HG03354 (cell line): ENCODE measurements around the gene OMA1.
"Not testable (repeated sequence)": the region's sequence is repeated elsewhere in the genome, so short reads cannot be mapped to it uniquely, and the experiment has no call there.

Experiments
- ATAC-seq: cut with Tn5 transposase; IDR thresholded peaks from one replicate; pipeline ENCODE4 v1.9.1; 2021; ENCODE audit warnings: mild to moderate bottlenecking; ENCODE audit not compliant: unreplicated experiment, poor library complexity, severe bottlenecking

OMA1 gene

DNA sequence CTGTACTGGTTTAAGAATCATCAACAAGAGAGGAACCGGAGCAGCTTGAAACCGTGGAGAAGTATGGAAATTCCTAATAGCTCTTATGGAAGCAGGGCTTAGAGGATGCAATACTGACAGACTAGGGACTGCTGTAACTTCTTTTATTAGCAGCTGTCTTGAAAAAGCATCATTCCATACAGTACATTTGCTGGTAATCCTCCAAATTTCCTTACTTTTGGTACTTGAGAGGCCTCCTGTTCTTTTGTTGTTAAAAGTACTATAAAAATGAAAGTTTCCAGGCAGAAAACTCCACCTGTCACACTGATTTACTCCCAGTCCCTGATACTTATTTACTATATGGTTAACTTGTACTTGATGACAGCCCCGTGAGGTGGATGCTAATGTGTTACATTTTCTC is 7.7 kb downstream of the OMA1 start:
- no peak for ATAC-seq

GRCh38 chr1:58531842-58532241 is 14.7 kb downstream of the OMA1 start:
- not testable (repeated sequence) for ATAC-seq

- ATAC-seq: no peak
These were observed 17.2 kb downstream of the OMA1 start for GRCh38 chr1:58529284-58529683.

- no peak for ATAC-seq
These were observed 18.0 kb downstream of the OMA1 start for GRCh38 chr1:58528518-58528917.

- ATAC-seq: no peak
These were observed 22.1 kb downstream of the OMA1 start for GRCh38 chr1:58524353-58524945.

DNA sequence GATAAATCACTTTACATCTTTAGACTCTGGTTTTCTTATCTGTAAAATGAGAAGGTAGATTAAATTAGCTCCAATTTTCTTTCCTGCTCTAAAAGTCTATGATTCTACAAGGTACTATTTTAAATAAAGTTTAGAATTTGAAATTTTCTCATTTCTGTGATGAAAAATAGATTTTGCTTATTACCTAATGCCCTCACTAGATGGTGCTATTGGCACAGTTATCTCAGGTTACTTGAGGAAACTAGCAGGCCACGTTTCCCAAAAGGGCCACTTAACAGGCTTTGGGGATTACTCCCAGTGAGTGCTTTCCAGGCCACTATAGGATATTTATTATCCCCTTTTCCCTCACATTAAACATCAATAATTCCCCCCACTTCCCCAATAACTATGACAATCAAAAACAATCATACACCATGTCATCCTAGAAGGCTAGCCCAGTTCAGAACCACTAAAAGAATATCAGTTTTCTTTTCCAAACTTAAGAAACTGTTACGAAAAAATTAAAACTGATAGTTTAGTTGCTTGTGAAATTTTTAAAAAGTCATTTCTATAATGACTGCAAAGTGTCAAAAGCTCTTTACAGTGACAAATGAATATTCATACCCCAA is 30.6 kb downstream of the OMA1 start:
- no peak for ATAC-seq

- ATAC-seq: no peak
These were observed 32.6 kb downstream of the OMA1 start for GRCh38 chr1:58513956-58514355.

GRCh38 chr1:58508629-58509028 is 37.9 kb downstream of the OMA1 start:
- no peak for ATAC-seq

GRCh38 chr1:58505286-58505685 is 41.2 kb downstream of the OMA1 start:
- ATAC-seq: no peak

GRCh38 chr1:58502519-58502918 is 44.0 kb downstream of the OMA1 start:
- no peak for ATAC-seq

GRCh38 chr1:58500043-58500442 is 46.5 kb downstream of the OMA1 start:
- no peak for ATAC-seq

DNA sequence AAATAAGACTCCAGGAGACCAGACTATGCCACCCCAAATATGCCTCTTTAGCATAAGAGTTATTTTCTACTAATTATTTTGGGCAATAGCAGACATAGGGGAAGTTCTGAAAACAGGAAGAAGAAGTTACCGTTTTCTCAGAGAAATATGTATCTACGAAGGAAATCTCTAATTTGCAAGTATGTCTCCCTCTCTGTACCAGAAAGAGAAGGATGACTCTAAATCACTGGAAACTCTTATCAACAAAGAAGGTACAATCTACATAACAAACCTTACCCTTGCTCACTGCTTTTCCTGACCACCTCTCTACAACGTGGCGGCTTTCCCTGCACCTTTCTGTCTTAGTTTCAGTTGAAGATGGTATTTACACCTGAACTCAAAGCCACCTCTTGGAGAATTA is 49.0 kb downstream of the OMA1 start:
- ATAC-seq: no peak

DNA sequence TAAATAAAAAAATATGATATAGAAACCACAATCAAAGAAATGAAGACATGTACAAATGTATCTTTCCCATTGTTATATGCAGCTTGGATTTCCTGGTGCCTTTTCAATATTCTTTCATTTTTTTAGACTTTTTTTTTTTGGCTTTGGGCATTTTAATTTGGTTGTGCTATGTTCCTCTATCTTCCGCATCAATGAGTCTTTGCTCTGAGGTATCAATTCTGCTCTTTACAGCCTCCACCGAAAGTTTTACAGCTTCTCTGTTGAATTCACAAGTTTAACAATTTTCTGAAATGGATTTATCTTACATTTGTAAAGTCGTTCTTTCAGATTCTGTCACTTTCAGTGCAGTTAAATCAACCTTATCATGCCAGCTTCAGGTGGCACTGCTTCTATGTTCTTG is 50.5 kb downstream of the OMA1 start:
- no peak for ATAC-seq

DNA sequence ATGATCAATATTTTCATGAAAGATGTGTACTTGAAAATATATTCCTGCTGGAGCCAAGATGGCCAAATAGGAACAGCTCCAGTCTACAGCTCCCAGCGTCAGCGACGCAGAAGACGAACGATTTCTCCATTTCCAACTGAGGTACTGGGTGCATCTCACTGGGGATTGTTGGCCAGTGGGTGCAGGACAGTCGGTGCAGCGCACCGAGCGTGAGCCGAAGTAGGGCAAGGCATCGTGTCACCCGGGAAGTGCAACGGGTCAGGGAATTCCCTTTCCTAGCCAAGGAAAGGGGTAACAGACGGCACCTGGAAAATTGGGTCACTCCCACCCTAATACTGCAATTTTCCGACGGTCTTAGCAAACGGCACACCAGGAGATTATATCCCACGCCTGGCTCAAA is 57.6 kb downstream of the OMA1 start:
- ATAC-seq: not testable (repeated sequence)

- no peak for ATAC-seq
These were observed 59.5 kb downstream of the OMA1 start for GRCh38 chr1:58487002-58487401.

- no peak for ATAC-seq
These were observed 64.6 kb downstream of the OMA1 start for GRCh38 chr1:58481962-58482361.

DNA sequence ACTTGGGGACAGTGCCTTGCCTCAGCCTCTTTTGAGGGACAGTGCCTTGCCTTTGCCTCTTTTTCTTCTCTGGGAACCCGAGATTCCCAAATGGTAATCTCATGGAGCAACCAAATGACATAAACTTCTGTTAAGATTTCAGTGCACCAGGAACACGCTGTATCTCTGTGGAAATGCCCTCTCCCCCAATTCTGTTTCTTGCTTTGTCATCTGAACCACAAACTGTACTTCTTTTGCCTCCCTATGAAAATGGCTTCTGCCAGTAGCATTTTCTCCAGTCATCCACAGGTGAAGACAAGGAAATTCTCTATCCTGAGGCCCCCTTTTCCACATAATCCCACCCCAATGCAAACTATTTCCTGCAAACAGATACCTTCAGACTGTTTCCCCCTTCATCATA is 66.3 kb downstream of the OMA1 start:
- no peak for ATAC-seq

DNA sequence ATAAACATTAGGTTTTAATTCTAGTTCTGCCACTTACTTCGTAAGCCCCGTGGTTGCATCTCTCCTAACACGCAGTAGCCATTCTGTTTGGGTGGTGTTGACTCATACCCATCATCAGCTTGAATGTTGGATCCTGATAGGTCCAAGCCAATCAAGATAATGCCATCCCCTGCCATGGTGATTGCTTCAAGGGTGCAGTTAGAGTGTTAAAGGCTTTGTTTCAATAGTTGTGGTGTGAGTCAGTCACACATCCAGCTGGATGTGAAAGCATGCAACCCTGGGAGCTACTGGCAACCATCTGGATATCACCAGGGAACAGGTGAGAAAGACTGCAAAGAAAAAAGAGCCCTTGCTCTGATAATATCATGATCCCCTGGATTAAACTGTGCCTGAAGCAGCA is 69.1 kb downstream of the OMA1 start:
- ATAC-seq: no peak

DNA sequence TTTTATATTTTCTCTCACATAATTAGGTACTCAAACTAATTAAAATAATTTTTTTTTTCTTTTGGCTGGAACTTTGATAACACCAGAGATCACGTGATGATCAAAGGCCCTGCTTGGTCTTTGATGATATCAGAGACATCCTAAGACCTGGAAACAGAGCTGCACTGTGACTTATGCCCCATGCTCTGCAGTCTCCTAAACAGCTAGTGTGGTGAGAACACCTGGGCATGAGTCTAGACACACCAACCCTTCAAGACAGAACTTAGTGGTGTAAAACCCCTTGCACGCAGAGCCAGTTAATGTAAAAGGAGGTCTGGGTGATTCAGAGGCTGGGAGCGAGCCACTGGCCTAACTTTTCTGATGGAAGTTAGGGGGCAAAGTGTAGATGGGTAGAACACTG is 70.3 kb downstream of the OMA1 start:
- no peak for ATAC-seq

- ATAC-seq: no peak
These were observed 77.0 kb downstream of the OMA1 start for GRCh38 chr1:58469476-58469875.

DNA sequence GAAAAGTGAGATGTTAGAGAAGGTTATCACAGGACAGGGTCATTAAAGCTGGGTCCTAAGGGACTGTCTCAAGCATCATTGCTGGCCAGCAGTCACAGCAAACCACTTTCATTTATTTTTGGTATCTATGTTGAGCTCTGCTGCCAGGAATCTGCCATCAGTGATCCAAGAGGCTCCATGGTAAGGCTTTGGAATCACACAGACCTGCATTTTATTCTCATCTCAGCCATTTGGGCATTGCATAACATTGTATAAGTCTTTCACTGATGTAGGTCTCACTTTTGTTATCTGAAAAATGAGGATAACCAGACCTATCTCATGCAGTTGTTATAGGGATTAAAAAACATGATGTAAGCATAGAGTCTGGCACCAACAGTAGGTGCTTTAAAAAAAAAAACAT is 77.5 kb downstream of the OMA1 start:
- no peak for ATAC-seq

- no peak for ATAC-seq
These were observed 77.9 kb downstream of the OMA1 start for GRCh38 chr1:58468612-58469011.
